ENCODE measurements around the gene SLC37A3. TPM values are rescaled to one million over a fixed set of nuclear protein-coding genes. Genes with fewer than 3 reads are reported as not detected.
A peak's percentile ranks its signal among the peaks of the same experiment; 100 is the strongest.

Gene SLC37A3
- total and polyA plus RNA-seq, 2 donors (not counting 1 experiment from before 2014, with no cell fraction given), result 53.5 to 81.7 TPM

- no peaks in the 10 kb centered on the region for H3K79me2 ChIP-seq (ENCODE audit: control insufficient read depth, insufficient read depth, low read length)
- H3K4me2 ChIP-seq (ENCODE audit: extremely low read depth, insufficient read depth, low read length), result no peak overlapping the region
- no peak overlapping the region for H2AFZ ChIP-seq (ENCODE audit: low read length)
- DNase-seq (ENCODE audit: low read depth in 2 of 2), result peak in 1 of 2 donors; percentile 5
- no peak overlapping the region for H3K27ac ChIP-seq (ENCODE audit: insufficient read depth, low read length)
- H4K20me1 ChIP-seq (ENCODE audit: control insufficient read depth, extremely low read depth, insufficient read depth, low read length), result no peaks in the 10 kb centered on the region
- no peak overlapping the region for H3K9ac ChIP-seq (ENCODE audit: insufficient read depth, low read length)
- H3K9me3 ChIP-seq (ENCODE audit: control insufficient read depth, insufficient read depth, low read depth, low read length), result no peaks in the 10 kb centered on the region
- H3K36me3 ChIP-seq (ENCODE audit: control insufficient read depth, insufficient read depth, low read length), result no peaks in the 10 kb centered on the region
- H3K4me3 ChIP-seq (replicated peaks in 1 of 4; ENCODE audit: control extremely low read depth in 1 of 4, insufficient read depth in 1 of 4, low read depth in 3 of 4, low read length in 4 of 4), result no peak overlapping the region
- no peaks in the 10 kb centered on the region for H3K4me1 ChIP-seq (ENCODE audit: control insufficient read depth, extremely low read depth, insufficient read depth, low read length)
- H3K27me3 ChIP-seq (ENCODE audit: control insufficient read depth, insufficient read depth, low read length), result no peaks in the 10 kb centered on the region
- TF ChIP-seq EZH2 (IDR thresholded peaks at IDR 0.05; ENCODE audit: low read length, missing control alignments) (no peak), CTCF (conservative IDR thresholded peaks at IDR 0.05 in 1 of 2, IDR thresholded peaks at IDR 0.05 in 1 of 2; ENCODE audit: low read depth in 1 of 2, low read length in 2 of 2) (no peak)
Observed at GRCh38 chr7:140284062-140284461, 114.3 kb downstream of the SLC37A3 start.

Other genes with a start within 250 kb of the SLC37A3 start
- 4.8 and 6.7 TPM in 2 replicates for gene KDM7A, start 221.5 kb downstream of the SLC37A3 start, total RNA-seq
- gene KDM7A, start 221.5 kb downstream of the SLC37A3 start, polyA plus RNA-seq, result 0.96 and 1.9 TPM in 2 replicates
- gene RAB19, start 5.5 kb upstream of the SLC37A3 start, total RNA-seq, result not detected in 2 replicates
- not detected in 2 replicates for gene RAB19, start 5.5 kb upstream of the SLC37A3 start, polyA plus RNA-seq
- 74.0 and 81.9 TPM in 2 replicates for gene MKRN1, start 81.0 kb upstream of the SLC37A3 start, total RNA-seq
- 52.6 and 63.5 TPM in 2 replicates for gene MKRN1, start 81.0 kb upstream of the SLC37A3 start, polyA plus RNA-seq
- gene DENND2A, start 242.3 kb upstream of the SLC37A3 start, total RNA-seq, result 39.0 and 40.8 TPM in 2 replicates
- gene DENND2A, start 242.3 kb upstream of the SLC37A3 start, polyA plus RNA-seq, result 25.8 and 30.6 TPM in 2 replicates